OCI-LY1 (cell line): ENCODE measurements around the gene PKNOX1.
"Not testable (repeated sequence)": the region's sequence is repeated elsewhere in the genome, so short reads cannot be mapped to it uniquely, and the experiment has no call there.

Source experiments
- CTCF ChIP-seq: fragments of 200-600 bp; sonication (generic), shearing (Covaris generic); IDR thresholded peaks from 2 replicates; pipeline ENCODE4 v1.5.1; 2017; ENCODE audit warnings: mild to moderate bottlenecking, antibody characterized with exemption, low read length, moderate library complexity, mixed read lengths
- EZH2 ChIP-seq: fragments of 200-600 bp; sonication (generic), shearing (Covaris generic); IDR thresholded peaks from 2 replicates; pipeline ENCODE4 v1.8.0; 2017; ENCODE audit warnings: borderline replicate concordance, mixed run types, mild to moderate bottlenecking, antibody characterized with exemption, low read length, moderate library complexity, mixed read lengths

GRCh38 chr21:43006051-43006873 is 31.9 kb downstream of the PKNOX1 start:
- TF ChIP-seq CTCF, EZH2: not testable (repeated sequence)
